ENCODE measurements around the gene EWSR1. TPM values are rescaled to one million over a fixed set of nuclear protein-coding genes. Genes with fewer than 3 reads are reported as not detected.
A peak's percentile ranks its signal among the peaks of the same experiment; 100 is the strongest.

EWSR1 gene
- polyA plus RNA-seq, 3 donors, result 81.2 to 280 (median 136) TPM

DNA sequence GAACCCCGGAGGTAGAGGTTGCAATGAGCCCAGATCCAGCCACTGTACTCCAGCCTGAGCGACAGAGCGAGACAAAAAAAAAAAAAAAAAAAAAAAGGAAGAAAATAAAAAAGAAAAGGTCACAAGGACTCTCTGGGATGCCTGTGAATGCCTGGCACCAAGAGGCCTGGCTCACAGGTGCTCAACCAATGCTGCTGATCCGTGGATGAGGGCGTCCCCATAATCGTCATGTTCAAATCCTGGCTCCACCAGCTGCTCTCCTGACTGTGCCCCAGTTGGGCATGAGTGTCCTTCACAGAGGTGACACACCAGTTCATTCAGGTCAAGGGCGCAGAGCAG lies 37.7 kb downstream of the EWSR1 start:
- Histone ChIP-seq H3K27me3 (ENCODE audit: control insufficient read depth in 2 of 2, insufficient read depth in 2 of 2, low read length in 2 of 2) (peaks cover 0 to 32% of the 10 kb centered on the region in 2 donors), H3K9me3 (replicated peaks in 1 of 2; ENCODE audit: control insufficient read depth in 1 of 2, insufficient read depth in 1 of 2, low read length in 2 of 2) (no peaks in the 10 kb centered on the region), H3K36me3 (replicated peaks in 1 of 2; ENCODE audit: control insufficient read depth in 1 of 2, insufficient read depth in 2 of 2, low read length in 2 of 2) (peaks cover under 1 to 8% of the 10 kb centered on the region in 2 donors), H3K4me2 (replicated peaks; ENCODE audit: extremely low read depth, low read length, poor library complexity, severe bottlenecking) (peak overlapping the region; percentile 94), H3K4me3 (replicated peaks in 1 of 3; ENCODE audit: low read depth in 2 of 3, low read length in 3 of 3) (peak overlapping the region in 1 of 3 experiments; percentile 94), H2AFZ (ENCODE audit: insufficient read depth, low read depth, low read length, poor library complexity, severe bottlenecking) (peak overlapping the region; percentile 92), H4K20me1 (ENCODE audit: insufficient read depth, low read length) (peaks cover 11% of the 10 kb centered on the region), H3K4me1 (ENCODE audit: control insufficient read depth in 1 of 2, insufficient read depth in 2 of 2, low read length in 2 of 2) (peaks cover 43 to 73% of the 10 kb centered on the region in 2 donors), H3K9ac (ENCODE audit: insufficient read depth, low read length, poor library complexity, severe bottlenecking) (no peak overlapping the region), H3K79me2 (ENCODE audit: insufficient read depth, low read length) (no peaks in the 10 kb centered on the region), H3K27ac (ENCODE audit: low read depth in 1 of 2, low read length in 2 of 2) (no peak overlapping the region)
- Mint-ChIP-seq H3K4me1 (peaks cover 59% of the 10 kb centered on the region), H3K9me3 (peaks cover 0 to 3% (median 0%) of the 10 kb centered on the region in 7 donors), H3K36me3 (peaks cover 7 to 13% of the 10 kb centered on the region in 2 donors), H3K4me3 (peak overlapping the region; percentile 84 to 88), H3K27me3 (ENCODE audit: low read depth in 3 of 3) (peaks cover 22 to 39% (median 30%) of the 10 kb centered on the region in 3 donors), H3K27ac (peak overlapping the region in 5 of 7 donors; percentile 63 to 87 (median 81))
- 29% methylated on average over 5 of the region's 7 CpGs for WGBS (ENCODE audit: insufficient coverage)
- DNase-seq, result no peak
- TF ChIP-seq, protein P1, sequence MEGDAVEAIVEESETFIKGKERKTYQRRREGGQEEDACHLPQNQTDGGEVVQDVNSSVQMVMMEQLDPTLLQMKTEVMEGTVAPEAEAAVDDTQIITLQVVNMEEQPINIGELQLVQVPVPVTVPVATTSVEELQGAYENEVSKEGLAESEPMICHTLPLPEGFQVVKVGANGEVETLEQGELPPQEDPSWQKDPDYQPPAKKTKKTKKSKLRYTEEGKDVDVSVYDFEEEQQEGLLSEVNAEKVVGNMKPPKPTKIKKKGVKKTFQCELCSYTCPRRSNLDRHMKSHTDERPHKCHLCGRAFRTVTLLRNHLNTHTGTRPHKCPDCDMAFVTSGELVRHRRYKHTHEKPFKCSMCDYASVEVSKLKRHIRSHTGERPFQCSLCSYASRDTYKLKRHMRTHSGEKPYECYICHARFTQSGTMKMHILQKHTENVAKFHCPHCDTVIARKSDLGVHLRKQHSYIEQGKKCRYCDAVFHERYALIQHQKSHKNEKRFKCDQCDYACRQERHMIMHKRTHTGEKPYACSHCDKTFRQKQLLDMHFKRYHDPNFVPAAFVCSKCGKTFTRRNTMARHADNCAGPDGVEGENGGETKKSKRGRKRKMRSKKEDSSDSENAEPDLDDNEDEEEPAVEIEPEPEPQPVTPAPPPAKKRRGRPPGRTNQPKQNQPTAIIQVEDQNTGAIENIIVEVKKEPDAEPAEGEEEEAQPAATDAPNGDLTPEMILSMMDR (IDR thresholded peaks at IDR 0.05), result no peak
- intact Hi-C loops (cut with micrococcal nuclease), result loop anchor here in 1 of 2 donors (5.0 kb wide), 1 partner anchor 34 kb away; no protein-coding TSS in a partner anchor

DNA sequence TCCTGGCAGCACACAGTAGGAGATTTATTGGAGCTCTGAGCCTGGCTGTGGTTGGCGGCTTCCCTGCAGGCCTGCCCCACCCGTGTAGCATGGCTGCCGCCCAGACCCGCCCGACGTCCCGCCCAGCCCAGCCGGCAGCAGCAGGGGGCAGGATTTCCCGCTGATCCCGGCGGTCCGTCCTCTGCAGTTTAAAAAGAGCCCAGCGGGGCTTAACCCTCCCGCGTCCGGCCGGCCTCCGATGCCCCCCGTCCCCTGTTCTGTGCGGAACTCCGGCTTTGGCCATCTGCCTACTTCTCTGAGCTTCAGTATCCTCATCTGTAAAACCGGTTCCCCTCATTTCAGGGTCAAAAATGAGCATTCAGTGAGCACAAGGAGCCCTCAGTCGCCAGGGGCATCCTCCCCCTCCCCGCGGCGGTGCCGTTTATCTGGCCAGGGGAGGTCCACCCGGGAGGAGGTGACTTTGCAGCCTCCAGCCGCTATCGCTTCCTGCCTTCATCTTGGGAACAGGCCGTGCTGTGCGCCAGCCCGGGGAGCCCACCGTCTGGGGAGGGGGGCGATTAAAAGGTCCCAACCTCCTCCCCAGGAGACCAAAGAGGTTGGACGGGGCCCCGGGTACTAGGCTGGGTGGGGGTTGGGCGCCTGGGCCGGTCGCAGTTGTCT lies 38.2 kb downstream of the EWSR1 start, which contains the start of gene GAS2L1:
Gene GAS2L1, plus strand, starts transcription at position 476 of the 660 bp plus-strand sequence. CDS start 1,456 bp downstream, outside the sequence.
- peaks cover 59% of the 10 kb centered on the region for H3K4me1 Mint-ChIP-seq
- Histone ChIP-seq H3K27ac (ENCODE audit: low read depth in 1 of 2, low read length in 2 of 2) (peak within 1 kb of the TSS in 1 of 2 donors; percentile 73), H2AFZ (ENCODE audit: insufficient read depth, low read depth, low read length, poor library complexity, severe bottlenecking) (peak within 1 kb of the TSS; percentile 92), H3K9ac (ENCODE audit: insufficient read depth, low read length, poor library complexity, severe bottlenecking) (peak within 1 kb of the TSS; percentile 76), H3K27me3 (ENCODE audit: control insufficient read depth in 2 of 2, insufficient read depth in 2 of 2, low read length in 2 of 2) (peaks cover 0 to 32% of the 10 kb centered on the region in 2 donors), H3K4me1 (ENCODE audit: control insufficient read depth in 1 of 2, insufficient read depth in 2 of 2, low read length in 2 of 2) (peaks cover 46 to 78% of the 10 kb centered on the region in 2 donors), H3K4me2 (replicated peaks; ENCODE audit: extremely low read depth, low read length, poor library complexity, severe bottlenecking) (peak within 1 kb of the TSS; percentile 94), H4K20me1 (ENCODE audit: insufficient read depth, low read length) (peaks cover 6% of the 10 kb centered on the region), H3K79me2 (ENCODE audit: insufficient read depth, low read length) (no peaks in the 10 kb centered on the region), H3K9me3 (replicated peaks in 1 of 2; ENCODE audit: control insufficient read depth in 1 of 2, insufficient read depth in 1 of 2, low read length in 2 of 2) (no peaks in the 10 kb centered on the region), H3K4me3 (replicated peaks in 1 of 3; ENCODE audit: low read depth in 2 of 3, low read length in 3 of 3) (peak within 1 kb of the TSS; percentile 42 to 94 (median 90)), H3K36me3 (replicated peaks in 1 of 2; ENCODE audit: control insufficient read depth in 1 of 2, insufficient read depth in 2 of 2, low read length in 2 of 2) (peaks cover 0 to 3% of the 10 kb centered on the region in 2 donors)
- H3K4me3 Mint-ChIP-seq, result peak within 1 kb of the TSS; percentile 85 to 92
- peak; percentile 52 to 61 (median 60) for DNase-seq
- peaks cover 0 to 3% (median 0%) of the 10 kb centered on the region in 7 donors for H3K9me3 Mint-ChIP-seq
- 0% methylated on average over 30 of the region's 40 CpGs for WGBS (ENCODE audit: insufficient coverage)
- intact Hi-C loops (cut with micrococcal nuclease), result loop anchor here in 1 of 2 donors (5.0 kb wide), 1 partner anchor 34 kb away; no protein-coding TSS in a partner anchor
- peak within 1 kb of the TSS; percentile 50 to 89 (median 84) for H3K27ac Mint-ChIP-seq
- peaks cover 2 to 10% of the 10 kb centered on the region in 2 donors for H3K36me3 Mint-ChIP-seq
- peaks cover 22 to 41% (median 33%) of the 10 kb centered on the region in 3 donors for H3K27me3 Mint-ChIP-seq (ENCODE audit: low read depth in 3 of 3)
- TF ChIP-seq, protein P1 (IDR thresholded peaks at IDR 0.05), result peak; percentile 61
